ENCODE results near the gene MPZ. TPM values are rescaled to one million over a fixed set of nuclear protein-coding genes. Genes with fewer than 3 reads are reported as not detected.
"Not testable (repeated sequence)": the region's sequence is repeated elsewhere in the genome, so short reads cannot be mapped to it uniquely, and the experiment has no call there.

Gene MPZ
- total RNA-seq, 4 donors from 2014 or later: 1.8 to 9.0 (median 4.2) TPM

- ATAC-seq (ENCODE audit: low FRiP score): no peak
- no peak for DNase-seq (ENCODE audit: low spot score)
- TF ChIP-seq CTCF (IDR thresholded peaks at IDR 0.05): no peak
Measured at GRCh38 chr1:161261261-161262235, 48.2 kb downstream of the MPZ start.

DNA sequence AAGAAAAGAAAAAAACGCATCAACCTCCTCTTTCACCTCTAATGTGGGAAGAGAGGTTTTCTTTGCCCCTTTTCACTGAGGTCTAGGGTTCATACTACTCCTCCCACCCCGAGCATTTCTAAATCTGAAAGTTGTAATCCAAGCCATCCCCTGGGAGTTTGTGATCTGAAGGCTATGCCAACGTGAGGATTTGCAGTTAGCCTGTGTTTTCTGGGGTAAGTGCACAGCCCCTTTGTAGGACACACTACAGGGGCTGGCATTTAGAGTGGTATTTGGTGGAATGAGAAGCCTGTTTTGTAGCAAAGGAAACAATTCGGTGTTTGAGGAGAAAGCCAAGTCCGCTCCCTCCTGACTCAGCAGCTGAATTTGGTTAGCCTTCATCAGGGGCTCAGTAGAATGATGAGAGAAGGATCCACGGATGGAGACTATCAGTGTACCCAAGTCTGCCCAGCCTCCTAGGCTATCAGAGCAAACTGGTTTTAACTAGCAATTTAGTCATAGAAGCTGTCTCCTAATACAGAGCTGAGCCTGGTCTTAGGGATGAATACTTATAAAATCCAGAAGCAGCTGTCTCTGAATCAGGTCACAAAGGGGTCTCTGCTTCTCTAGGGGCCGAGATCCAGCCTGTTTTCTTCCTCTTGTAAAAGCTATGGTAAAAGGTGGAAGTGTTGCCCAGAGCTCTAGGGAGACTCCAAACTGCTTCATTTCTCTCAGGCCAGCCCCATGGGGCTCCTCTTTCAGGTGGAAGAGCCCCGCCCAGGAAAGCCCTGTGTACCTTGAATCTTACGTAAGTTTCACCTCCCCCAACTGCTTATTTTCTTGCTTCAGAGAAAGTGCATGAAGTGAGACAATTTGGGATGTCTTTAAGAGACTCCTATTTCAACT lies 49.1 kb downstream of the MPZ start:
- TF ChIP-seq CTCF (IDR thresholded peaks at IDR 0.05): no peak
- ATAC-seq (ENCODE audit: low FRiP score) (no peak), DNase-seq (ENCODE audit: low spot score) (no peak)

- TF ChIP-seq CTCF (IDR thresholded peaks at IDR 0.05): no peak
- DNase-seq (ENCODE audit: low spot score): no peak
- ATAC-seq (ENCODE audit: low FRiP score): no peak
Measured at GRCh38 chr1:161259765-161260164, 50.0 kb downstream of the MPZ start.

DNA sequence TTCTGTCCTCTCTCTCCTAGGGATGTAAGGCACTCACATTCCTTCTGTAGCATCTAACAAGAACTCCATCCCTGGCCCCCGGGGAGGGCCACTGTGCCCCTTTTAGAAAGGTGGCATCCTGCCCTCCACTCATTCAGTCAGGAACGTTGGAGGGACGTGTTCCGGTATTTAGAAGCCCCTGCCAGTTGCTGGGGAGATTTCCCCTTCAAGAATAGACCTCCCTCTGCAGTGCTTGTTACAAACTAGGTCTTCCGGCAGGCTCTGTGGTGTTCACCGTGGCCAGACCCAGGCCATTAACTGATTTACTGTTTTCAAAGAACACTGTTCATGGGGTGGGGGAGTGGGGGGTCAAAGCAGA lies 50.4 kb downstream of the MPZ start:
- no peak for DNase-seq (ENCODE audit: low spot score)
- no peak for ATAC-seq (ENCODE audit: low FRiP score)
- TF ChIP-seq CTCF (IDR thresholded peaks at IDR 0.05): no peak

- TF ChIP-seq CTCF (IDR thresholded peaks at IDR 0.05): no peak
- no peak for DNase-seq (ENCODE audit: low spot score)
- ATAC-seq (ENCODE audit: low FRiP score): peak; percentile 77
Measured at GRCh38 chr1:161258439-161259344, 51.1 kb downstream of the MPZ start, which contains the start of gene PCP4L1. Gene PCP4L1 (plus strand): TSS chr1:161258745. CDS start chr1:161258975, 230 bp downstream.

- DNase-seq (ENCODE audit: low spot score); ATAC-seq (ENCODE audit: low FRiP score): not testable (repeated sequence)
Measured at GRCh38 chr1:161257109-161257508, 52.7 kb downstream of the MPZ start.

DNA sequence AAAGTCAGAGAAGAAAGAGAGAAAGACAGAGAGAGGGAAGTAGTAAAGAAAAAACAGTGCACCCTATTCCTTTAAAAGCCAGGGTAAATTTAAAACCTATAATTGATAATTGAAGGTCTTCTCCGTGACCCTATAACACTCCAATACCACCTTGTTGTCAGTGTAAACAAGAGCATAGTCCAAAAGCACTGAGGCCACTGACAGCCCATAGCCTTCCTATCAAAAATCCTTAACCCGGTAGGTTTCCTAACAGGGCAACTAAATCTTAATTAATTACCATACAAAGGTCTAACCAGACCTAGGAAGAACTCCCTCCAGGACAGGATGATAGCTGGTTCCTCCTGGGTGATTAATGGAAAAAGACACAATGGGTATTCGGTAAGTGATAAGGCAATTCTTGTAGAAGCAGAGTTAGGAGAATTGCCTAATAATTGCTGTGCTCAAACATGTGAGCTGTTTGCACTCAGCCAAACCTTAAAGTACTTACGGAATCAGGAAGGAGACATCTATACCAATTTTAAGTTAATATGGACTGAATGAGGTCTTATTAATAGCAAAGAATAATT lies 53.7 kb downstream of the MPZ start:
- not testable (repeated sequence) for DNase-seq (ENCODE audit: low spot score); ATAC-seq (ENCODE audit: low FRiP score)

- ATAC-seq (ENCODE audit: low FRiP score): not testable (repeated sequence)
Measured at GRCh38 chr1:161255302-161255701, 54.5 kb downstream of the MPZ start.

More at GRCh38 chr1:161255302-161255701, 54.5 kb downstream of the MPZ start:
- not testable (repeated sequence) for DNase-seq (ENCODE audit: low spot score)

All from omental fat pad (tissue), 4 donors.